Common myeloid progenitor, CD34-positive (primary cell): ENCODE data around the gene FGF22.
A peak's percentile ranks its signal among the peaks of the same experiment; 100 is the strongest.

Experiments
- CTCF ChIA-PET: fragments of 350-600 bp; sonication (Branson Sonifier 250); formaldehyde crosslinking; loops from one replicate; lab custom pipeline; 2021; ENCODE audit warnings: antibody characterized with exemption; lab: Charles Lee
- POLR2A ChIA-PET: fragments of 350-600 bp; sonication (Branson Sonifier 250); formaldehyde crosslinking; loops from one replicate; lab custom pipeline; 2021; ENCODE audit warnings: antibody characterized with exemption; lab: Charles Lee
- DNase-seq, 3 donors: peaks; one replicate each; pipeline versions ENCODE4 v3.0.0 to v3.0.0-alpha.2; 2013
- H3K27ac ChIP-seq, 2 experiments: 1 replicate in 1 of 2; 2 replicates in 1 of 2; pipeline ENCODE4 v1.7.0; 2013; ENCODE audit warnings: inconsistent platforms in 2 of 2, low read length in 2 of 2, mild to moderate bottlenecking in 2 of 2, low read depth in 1 of 2, moderate library complexity in 1 of 2; ENCODE audit not compliant: severe bottlenecking in 2 of 2, insufficient read depth in 1 of 2, poor library complexity in 1 of 2
- H3K27me3 ChIP-seq, 5 experiments: replicated peaks in 2 of 5; 1 replicate in 3 of 5; 2 replicates in 2 of 5; pipeline versions ENCODE4 v1.6.1 to v1.7.0; 2013; ENCODE audit warnings: low read length in 4 of 5, mild to moderate bottlenecking in 2 of 5, moderate library complexity in 2 of 5, inconsistent platforms in 1 of 5; ENCODE audit not compliant: insufficient read depth in 5 of 5, control insufficient read depth in 4 of 5
- H3K36me3 ChIP-seq, 4 experiments: 1 replicate in 2 of 4; 2 replicates in 2 of 4; pipeline versions ENCODE4 v1.6.1 to v1.7.0; 2013; ENCODE audit warnings: low read length in 3 of 4, control low read depth in 1 of 4, mild to moderate bottlenecking in 1 of 4; ENCODE audit not compliant: control insufficient read depth in 4 of 4, insufficient read depth in 4 of 4
- H3K4me1 ChIP-seq, 4 experiments: 1 replicate in 3 of 4; 2 replicates in 1 of 4; pipeline versions ENCODE4 v1.6.1 to v1.7.1; 2013; ENCODE audit warnings: low read length in 3 of 4, mild to moderate bottlenecking in 3 of 4, control low read depth in 1 of 4, inconsistent platforms in 1 of 4, moderate library complexity in 1 of 4; ENCODE audit not compliant: control insufficient read depth in 4 of 4, insufficient read depth in 4 of 4; ENCODE audit errors: control extremely low read depth in 1 of 4
- H3K4me3 ChIP-seq, 7 experiments: 1 replicate in 4 of 7; 2 replicates in 3 of 7; pipeline versions ENCODE4 v1.5.1 to v1.7.0; 2013; ENCODE audit warnings: mild to moderate bottlenecking in 7 of 7, low read length in 6 of 7, moderate library complexity in 6 of 7, inconsistent platforms in 2 of 7, low read depth in 2 of 7, control low read depth in 1 of 7; ENCODE audit not compliant: insufficient read depth in 4 of 7, control insufficient read depth in 1 of 7; ENCODE audit errors: extremely low read depth in 1 of 7
- H3K9me3 ChIP-seq, 5 experiments: 1 replicate in 4 of 5; 2 replicates in 1 of 5; pipeline versions ENCODE4 v1.6.1 to v1.7.1; 2013; ENCODE audit warnings: low read length in 4 of 5, mild to moderate bottlenecking in 2 of 5, inconsistent platforms in 1 of 5, low read depth in 1 of 5, moderate library complexity in 1 of 5; ENCODE audit not compliant: control insufficient read depth in 4 of 5, insufficient read depth in 2 of 5; ENCODE audit errors: control extremely low read depth in 1 of 5
- WGBS: methylation state at CpG from one replicate; pipeline ENCODE4 v1.1.5; 2013; ENCODE audit not compliant: insufficient coverage; 5-methylcytosine and 5-hydroxymethylcytosine counted together

FGF22 gene

GRCh38 chr19:681029-682019 is 41.6 kb downstream of the FGF22 start:
- peaks cover 0 to 27% (median 24%) of the 10 kb centered on the region in 4 experiments for H3K4me1 ChIP-seq
- DNase-seq = peak; percentile 94 to 99 (median 97)
- POLR2A ChIA-PET = interaction anchor here (1.4 to 2.6 kb wide), 4 partner anchors 11 to 22 kb away, joined by 8 to 20 read pairs (median 14); partner anchors contain the start of gene PRSS57
- peaks cover 0 to 16% (median 3%) of the 10 kb centered on the region in 5 experiments for H3K27me3 ChIP-seq
- WGBS = 7% methylated on average over 41 of the region's 54 CpGs
- H3K9me3 ChIP-seq = no peaks in the 10 kb centered on the region
- peaks cover 0 to 16% (median 10%) of the 10 kb centered on the region in 4 experiments for H3K36me3 ChIP-seq
- peak overlapping the region in 4 of 7 experiments; percentile 21 to 84 (median 68) for H3K4me3 ChIP-seq
- peak overlapping the region; percentile 66 to 88 for H3K27ac ChIP-seq
- CTCF ChIA-PET = interaction anchor here (0.7 to 1.5 kb wide), 5 partner anchors 12 to 27 kb away, joined by 3 to 8 read pairs (median 5); partner anchors contain the start of genes PALM and PRSS57

GRCh38 chr19:682678-683320 is 43.1 kb downstream of the FGF22 start:
- DNase-seq = no peak
- CTCF ChIA-PET = no interaction called here
- Histone ChIP-seq H3K4me3 (no peak overlapping the region), H3K36me3 (peaks cover 0 to 28% (median 20%) of the 10 kb centered on the region in 4 experiments), H3K9me3 (no peaks in the 10 kb centered on the region), H3K27me3 (peaks cover 0 to 3% (median 0%) of the 10 kb centered on the region in 5 experiments), H3K4me1 (peaks cover 0 to 21% (median 19%) of the 10 kb centered on the region in 4 experiments), H3K27ac (no peak overlapping the region)
- WGBS = 93% methylated on average over 23 of the region's 25 CpGs
- POLR2A ChIA-PET = interaction anchor here (0.8 to 2.0 kb wide), 2 partner anchors 11 to 21 kb away, joined by 3 to 6 read pairs; no protein-coding TSS in a partner anchor

- no peaks in the 10 kb centered on the region for H3K27me3 ChIP-seq
- peaks cover 0 to 51% (median 35%) of the 10 kb centered on the region in 4 experiments for H3K36me3 ChIP-seq
- ChIA-PET POLR2A (no interaction called here), CTCF (no interaction called here)
- DNase-seq = no peak
- peaks cover 0 to 11% (median 8%) of the 10 kb centered on the region in 4 experiments for H3K4me1 ChIP-seq
- no peaks in the 10 kb centered on the region for H3K9me3 ChIP-seq
- H3K4me3 ChIP-seq = no peak overlapping the region
- no peak overlapping the region for H3K27ac ChIP-seq
- WGBS = 94% methylated on average over 18 of the region's 31 CpGs
Measured at GRCh38 chr19:685454-685931, 45.8 kb downstream of the FGF22 start.

- Histone ChIP-seq H3K27me3 (no peaks in the 10 kb centered on the region), H3K9me3 (no peaks in the 10 kb centered on the region), H3K36me3 (peaks cover 0 to 63% (median 43%) of the 10 kb centered on the region in 4 experiments), H3K4me3 (no peak overlapping the region), H3K27ac (no peak overlapping the region), H3K4me1 (peaks cover 0 to 3% (median 1%) of the 10 kb centered on the region in 4 experiments)
- CTCF ChIA-PET = interaction anchor here (1.0 kb wide), 1 partner anchor 17 kb away, joined by 4 read pairs; no protein-coding TSS in a partner anchor
- POLR2A ChIA-PET = interaction anchor here (0.9 to 2.1 kb wide), 2 partner anchors 13 to 16 kb away, joined by 4 to 6 read pairs; no protein-coding TSS in a partner anchor
- 91% methylated on average over 15 of the region's 17 CpGs for WGBS
- DNase-seq = no peak
Measured at GRCh38 chr19:686589-687297, 47.1 kb downstream of the FGF22 start.

- Histone ChIP-seq H3K4me1 (peaks cover 0 to 3% (median 0%) of the 10 kb centered on the region in 4 experiments), H3K9me3 (no peaks in the 10 kb centered on the region), H3K4me3 (no peak overlapping the region), H3K27ac (no peak overlapping the region), H3K27me3 (no peaks in the 10 kb centered on the region), H3K36me3 (peaks cover 0 to 62% (median 45%) of the 10 kb centered on the region in 4 experiments)
- ChIA-PET CTCF (no interaction called here), POLR2A (interaction anchor here (0.9 to 2.1 kb wide), 2 partner anchors 12 to 15 kb away, joined by 4 to 6 read pairs; no protein-coding TSS in a partner anchor)
- no peak for DNase-seq
- WGBS = 96% methylated on average over 11 of the region's 11 CpGs
Measured at GRCh38 chr19:687569-688166, 48.0 kb downstream of the FGF22 start.

GRCh38 chr19:688214-688613 is 48.5 kb downstream of the FGF22 start:
- WGBS = 99% methylated on average over 7 of the region's 15 CpGs
- POLR2A ChIA-PET = interaction anchor here (2.1 kb wide), 1 partner anchor 15 kb away, joined by 6 read pairs; no protein-coding TSS in a partner anchor
- H3K9me3 ChIP-seq = no peaks in the 10 kb centered on the region
- H3K36me3 ChIP-seq = peaks cover 0 to 64% (median 45%) of the 10 kb centered on the region in 4 experiments
- no peak for DNase-seq
- H3K27ac ChIP-seq = no peak overlapping the region
- H3K27me3 ChIP-seq = no peaks in the 10 kb centered on the region
- peaks cover 0 to 5% (median 2%) of the 10 kb centered on the region in 4 experiments for H3K4me1 ChIP-seq
- no peak overlapping the region for H3K4me3 ChIP-seq
- CTCF ChIA-PET = interaction anchor here (1.6 kb wide), 1 partner anchor 15 kb away, joined by 5 read pairs; no protein-coding TSS in a partner anchor
